Hepatocyte (in vitro differentiated cells): ENCODE measurements around the gene MTA1. TPM values are rescaled to one million over a fixed set of nuclear protein-coding genes. Genes with fewer than 3 reads are reported as not detected.

Source experiments
- DNase-seq: peaks from one replicate; pipeline ENCODE4 v3.0.0-alpha.2; 2016; ENCODE audit warnings: low spot score
- H2AFZ ChIP-seq: fragments of 200-600 bp; sonication (generic); 2 replicates; pipeline ENCODE4 v1.6.0; 2016; ENCODE audit warnings: antibody characterized with exemption, mild to moderate bottlenecking
- H3K27ac ChIP-seq: fragments of 200-600 bp; sonication (generic); 2 replicates; pipeline ENCODE4 v1.5.1; 2016; ENCODE audit warnings: mild to moderate bottlenecking
- H3K27me3 ChIP-seq: fragments of 200-600 bp; sonication (generic); 2 replicates; pipeline ENCODE4 v1.6.1; 2016
- H3K36me3 ChIP-seq: fragments of 200-600 bp; sonication (generic); replicated peaks from 2 replicates; pipeline ENCODE4 v1.5.1; 2016; ENCODE audit warnings: low read depth; ENCODE audit not compliant: insufficient read depth
- H3K4me1 ChIP-seq: fragments of 200-600 bp; sonication (generic); 2 replicates; pipeline ENCODE4 v1.5.1; 2016; ENCODE audit warnings: mild to moderate bottlenecking, moderate library complexity; ENCODE audit not compliant: insufficient read depth
- H3K4me2 ChIP-seq: fragments of 200-600 bp; sonication (generic); 2 replicates; pipeline ENCODE4 v1.6.0; 2016
- H3K4me3 ChIP-seq: fragments of 200-600 bp; sonication (generic); 2 replicates; pipeline ENCODE4 v1.5.1; 2016; ENCODE audit warnings: mild to moderate bottlenecking
- H3K79me2 ChIP-seq: fragments of 200-600 bp; sonication (generic); 2 replicates; pipeline ENCODE4 v1.6.0; 2017; ENCODE audit warnings: mild to moderate bottlenecking
- H3K9me2 ChIP-seq: fragments of 200-600 bp; sonication (generic); replicated peaks from 2 replicates; pipeline ENCODE4 v1.6.0; 2017; ENCODE audit warnings: mild to moderate bottlenecking; ENCODE audit not compliant: insufficient read depth
- H3K9me3 ChIP-seq: fragments of 200-600 bp; sonication (generic); 2 replicates; pipeline ENCODE4 v1.5.1; 2016; ENCODE audit warnings: low read depth, mild to moderate bottlenecking
- H4K20me1 ChIP-seq: fragments of 200-600 bp; sonication (generic); 2 replicates; pipeline ENCODE4 v1.6.0; 2016; ENCODE audit warnings: mild to moderate bottlenecking; ENCODE audit not compliant: insufficient read depth, poor library complexity, severe bottlenecking
- EZH2 ChIP-seq: fragments of 200-600 bp; sonication (generic); IDR thresholded peaks from 2 replicates; pipeline ENCODE4 v1.6.1; 2016; ENCODE audit warnings: antibody characterized with exemption, mild to moderate bottlenecking, borderline replicate concordance
- EZH2phosphoT487 ChIP-seq: fragments of 200-600 bp; sonication (generic); IDR thresholded peaks from one replicate; pipeline ENCODE4 v1.6.1; 2018; ENCODE audit warnings: antibody characterized with exemption, mild to moderate bottlenecking, low read depth, moderate library complexity; ENCODE audit not compliant: unreplicated experiment, severe bottlenecking
- WGBS: methylation state at CpG from one replicate; pipeline ENCODE4 v1.1.6; 2016; ENCODE audit warnings: low lambda C conversion rate; ENCODE audit errors: missing lambda C conversion rate; 5-methylcytosine and 5-hydroxymethylcytosine counted together
- polyA plus RNA-seq: library from polyadenylated mRNA; unstranded; fragments of >200 nt; fragmentation: Nextera tagmentation; extraction: Ambion mirVana; gene quantifications from 2 replicates; pipeline ENCODE4 v1.2.1, GENCODE V29; 2016
- total RNA-seq: library from RNA; depleted of rRNA; stranded (reverse); fragments of >200 nt; gene quantifications from 2 replicates; pipeline ENCODE4 v1.2.3, GENCODE V29; 2014
- TF ChIP-seq, protein P1 (sequence below): fragments of 200-600 bp; sonication (generic); IDR thresholded peaks from 2 replicates; pipeline ENCODE4 v1.5.1; 2016; ENCODE audit warnings: antibody characterized with exemption, mild to moderate bottlenecking; ENCODE audit not compliant: poor library complexity

The MTA1 gene
- total and polyA plus RNA-seq, 2 experiments from 2014 or later: 48.1 to 52.7 TPM

DNA sequence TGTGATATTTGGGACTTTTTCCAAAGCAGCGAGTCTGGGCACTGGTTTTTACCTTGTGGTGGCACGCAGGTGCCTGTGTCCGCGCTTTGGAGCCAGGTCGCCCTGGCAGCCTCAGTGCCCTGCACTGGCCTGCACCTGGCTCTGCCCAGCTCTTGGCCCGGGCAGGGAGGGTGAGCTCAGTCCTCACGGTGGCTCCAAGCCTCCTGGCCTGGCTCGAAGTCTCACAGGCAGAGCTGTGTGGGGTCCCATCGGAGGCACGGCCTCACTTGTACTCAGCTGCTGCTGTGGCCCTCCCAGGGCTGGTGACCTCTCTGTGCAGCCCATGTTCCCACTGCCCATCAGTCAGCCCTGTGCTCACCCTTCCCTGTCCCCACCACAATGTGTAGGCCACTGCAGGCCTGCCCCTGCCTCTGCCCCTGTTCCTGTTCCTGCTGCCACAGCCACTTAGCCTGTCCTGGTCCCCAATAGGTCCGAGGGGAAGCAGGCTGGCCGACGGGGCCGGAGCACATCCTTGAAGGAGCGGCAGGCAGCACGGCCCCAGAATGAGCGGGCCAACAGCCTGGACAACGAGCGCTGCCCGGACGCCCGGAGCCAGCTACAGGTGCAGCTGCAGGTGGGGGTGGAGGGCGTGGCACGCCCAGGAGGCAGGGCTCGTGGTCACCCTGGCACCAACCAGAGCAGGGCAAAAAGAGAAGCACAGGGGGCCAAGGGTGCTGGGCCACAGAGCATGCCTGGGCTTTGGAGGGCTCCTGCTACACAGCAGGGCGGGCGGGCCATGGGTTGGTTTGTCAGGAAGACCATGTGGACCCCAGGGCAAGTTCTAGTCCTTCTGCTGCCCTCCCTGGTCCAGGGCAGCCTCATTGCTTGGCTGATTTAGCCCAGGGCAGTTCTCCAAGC lies 37.9 kb upstream of the MTA1 start:
- Histone ChIP-seq H3K4me1 (no peaks in the 10 kb centered on the region), H3K27me3 (no peaks in the 10 kb centered on the region), H3K27ac (no peak overlapping the region), H3K79me2 (no peaks in the 10 kb centered on the region), H3K9me2 (no peaks in the 10 kb centered on the region), H3K36me3 (no peaks in the 10 kb centered on the region), H3K9me3 (no peaks in the 10 kb centered on the region), H4K20me1 (no peaks in the 10 kb centered on the region), H2AFZ (no peak overlapping the region), H3K4me2 (no peak overlapping the region), H3K4me3 (no peak overlapping the region)
- WGBS: 98% methylated on average over 26 of the region's 27 CpGs
- DNase-seq: no peak
- TF ChIP-seq, protein P1, sequence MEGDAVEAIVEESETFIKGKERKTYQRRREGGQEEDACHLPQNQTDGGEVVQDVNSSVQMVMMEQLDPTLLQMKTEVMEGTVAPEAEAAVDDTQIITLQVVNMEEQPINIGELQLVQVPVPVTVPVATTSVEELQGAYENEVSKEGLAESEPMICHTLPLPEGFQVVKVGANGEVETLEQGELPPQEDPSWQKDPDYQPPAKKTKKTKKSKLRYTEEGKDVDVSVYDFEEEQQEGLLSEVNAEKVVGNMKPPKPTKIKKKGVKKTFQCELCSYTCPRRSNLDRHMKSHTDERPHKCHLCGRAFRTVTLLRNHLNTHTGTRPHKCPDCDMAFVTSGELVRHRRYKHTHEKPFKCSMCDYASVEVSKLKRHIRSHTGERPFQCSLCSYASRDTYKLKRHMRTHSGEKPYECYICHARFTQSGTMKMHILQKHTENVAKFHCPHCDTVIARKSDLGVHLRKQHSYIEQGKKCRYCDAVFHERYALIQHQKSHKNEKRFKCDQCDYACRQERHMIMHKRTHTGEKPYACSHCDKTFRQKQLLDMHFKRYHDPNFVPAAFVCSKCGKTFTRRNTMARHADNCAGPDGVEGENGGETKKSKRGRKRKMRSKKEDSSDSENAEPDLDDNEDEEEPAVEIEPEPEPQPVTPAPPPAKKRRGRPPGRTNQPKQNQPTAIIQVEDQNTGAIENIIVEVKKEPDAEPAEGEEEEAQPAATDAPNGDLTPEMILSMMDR: no peak
- no peak for TF ChIP-seq EZH2phosphoT487
- TF ChIP-seq EZH2: no peak

DNA sequence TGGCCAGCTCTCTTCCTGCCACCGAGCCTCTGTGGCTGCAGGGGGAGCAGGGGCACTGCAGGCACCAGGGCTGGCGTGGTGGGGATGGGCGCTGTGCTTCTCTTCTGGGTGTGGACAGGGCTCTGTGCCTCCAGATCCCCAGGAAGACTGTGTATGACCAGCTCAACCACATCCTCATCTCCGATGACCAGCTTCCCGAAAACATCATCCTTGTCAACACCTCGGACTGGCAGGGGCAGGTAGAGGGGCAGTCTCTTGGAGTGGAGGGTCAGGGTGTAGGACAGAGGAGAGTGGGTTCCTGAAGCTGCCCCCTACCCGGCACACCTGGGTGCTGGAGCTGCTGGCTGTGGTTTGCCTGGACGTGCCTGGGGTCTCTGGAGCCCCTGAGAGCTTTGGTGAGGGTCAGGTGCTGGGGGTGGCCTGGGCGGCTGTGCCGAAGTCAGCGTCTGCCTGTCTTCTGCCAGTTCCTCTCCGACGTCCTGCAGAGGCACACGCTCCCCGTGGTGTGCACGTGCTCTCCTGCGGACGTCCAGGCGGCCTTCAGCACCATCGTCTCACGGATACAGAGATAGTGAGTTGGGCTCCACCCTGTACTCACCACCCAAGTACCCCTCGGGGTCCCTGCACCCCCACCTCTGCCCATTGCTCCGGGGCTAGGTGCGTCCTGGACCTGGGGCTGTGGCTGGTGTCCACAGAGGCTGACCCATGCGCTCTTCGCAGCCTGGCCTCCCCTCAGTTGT lies 37.1 kb upstream of the MTA1 start:
- no peaks in the 10 kb centered on the region for H3K9me2 ChIP-seq
- over 99% methylated on average over 26 of the region's 26 CpGs for WGBS
- H3K79me2 ChIP-seq: no peaks in the 10 kb centered on the region
- H3K4me2 ChIP-seq: no peak overlapping the region
- no peak overlapping the region for H2AFZ ChIP-seq
- DNase-seq: no peak
- H3K9me3 ChIP-seq: no peaks in the 10 kb centered on the region
- no peaks in the 10 kb centered on the region for H3K27me3 ChIP-seq
- no peak overlapping the region for H3K27ac ChIP-seq
- H3K4me1 ChIP-seq: no peaks in the 10 kb centered on the region
- H4K20me1 ChIP-seq: no peaks in the 10 kb centered on the region
- H3K4me3 ChIP-seq: no peak overlapping the region
- TF ChIP-seq, protein P1: no peak
- TF ChIP-seq EZH2: no peak
- TF ChIP-seq EZH2phosphoT487: no peak
- no peaks in the 10 kb centered on the region for H3K36me3 ChIP-seq

DNA sequence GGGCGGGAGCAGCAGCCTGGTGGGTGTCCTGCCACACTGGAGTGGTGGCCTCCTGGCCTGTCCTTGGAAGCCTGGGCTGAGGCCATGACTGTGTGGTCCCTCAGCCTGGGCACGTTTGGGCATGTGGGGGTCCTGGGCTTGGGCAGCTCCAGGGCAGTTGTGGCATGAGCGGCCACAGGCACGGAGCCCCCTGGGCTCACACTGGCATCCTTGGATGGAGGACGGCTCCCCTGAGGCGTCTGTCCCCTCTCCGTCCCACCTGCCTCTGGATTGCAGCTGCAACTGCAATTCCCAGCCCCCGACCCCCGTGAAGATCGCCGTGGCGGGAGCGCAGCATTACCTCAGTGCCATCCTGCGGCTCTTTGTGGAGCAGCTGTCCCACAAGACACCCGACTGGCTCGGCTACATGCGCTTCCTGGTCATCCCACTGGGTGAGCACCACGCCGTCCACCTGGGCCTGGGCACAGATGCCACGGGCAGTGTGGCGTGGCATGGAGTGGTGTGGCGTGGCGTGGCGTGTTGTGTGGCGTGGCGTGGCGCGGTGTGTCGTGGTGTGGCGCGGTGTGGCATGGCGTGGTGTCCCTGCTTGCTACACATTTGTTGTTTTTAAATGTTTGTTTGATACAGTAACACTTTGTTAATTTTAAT lies 36.4 kb upstream of the MTA1 start:
- H3K9me3 ChIP-seq: no peaks in the 10 kb centered on the region
- H3K4me1 ChIP-seq: no peaks in the 10 kb centered on the region
- H4K20me1 ChIP-seq: no peaks in the 10 kb centered on the region
- TF ChIP-seq, protein P1: no peak
- TF ChIP-seq EZH2phosphoT487 (no peak), EZH2 (no peak)
- H2AFZ ChIP-seq: no peak overlapping the region
- H3K4me3 ChIP-seq: no peak overlapping the region
- H3K4me2 ChIP-seq: no peak overlapping the region
- H3K9me2 ChIP-seq: no peaks in the 10 kb centered on the region
- no peaks in the 10 kb centered on the region for H3K27me3 ChIP-seq
- 98% methylated on average over 32 of the region's 32 CpGs for WGBS
- no peaks in the 10 kb centered on the region for H3K79me2 ChIP-seq
- no peak for DNase-seq
- H3K27ac ChIP-seq: no peak overlapping the region
- H3K36me3 ChIP-seq: no peaks in the 10 kb centered on the region
